ENCODE data around the gene PEX11B.

- TF ChIP-seq POLR2A (IDR thresholded peaks at IDR 0.05), result no peak
- TF ChIP-seq, protein P1, sequence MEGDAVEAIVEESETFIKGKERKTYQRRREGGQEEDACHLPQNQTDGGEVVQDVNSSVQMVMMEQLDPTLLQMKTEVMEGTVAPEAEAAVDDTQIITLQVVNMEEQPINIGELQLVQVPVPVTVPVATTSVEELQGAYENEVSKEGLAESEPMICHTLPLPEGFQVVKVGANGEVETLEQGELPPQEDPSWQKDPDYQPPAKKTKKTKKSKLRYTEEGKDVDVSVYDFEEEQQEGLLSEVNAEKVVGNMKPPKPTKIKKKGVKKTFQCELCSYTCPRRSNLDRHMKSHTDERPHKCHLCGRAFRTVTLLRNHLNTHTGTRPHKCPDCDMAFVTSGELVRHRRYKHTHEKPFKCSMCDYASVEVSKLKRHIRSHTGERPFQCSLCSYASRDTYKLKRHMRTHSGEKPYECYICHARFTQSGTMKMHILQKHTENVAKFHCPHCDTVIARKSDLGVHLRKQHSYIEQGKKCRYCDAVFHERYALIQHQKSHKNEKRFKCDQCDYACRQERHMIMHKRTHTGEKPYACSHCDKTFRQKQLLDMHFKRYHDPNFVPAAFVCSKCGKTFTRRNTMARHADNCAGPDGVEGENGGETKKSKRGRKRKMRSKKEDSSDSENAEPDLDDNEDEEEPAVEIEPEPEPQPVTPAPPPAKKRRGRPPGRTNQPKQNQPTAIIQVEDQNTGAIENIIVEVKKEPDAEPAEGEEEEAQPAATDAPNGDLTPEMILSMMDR (IDR thresholded peaks at IDR 0.05), result no peak
Measured at GRCh38 chr1:145895471-145895870, 23.0 kb downstream of the PEX11B start.

Measured in esophagus squamous epithelium (tissue), 4 donors.